ENCODE measurements around the gene ATXN1. TPM values are rescaled to one million over a fixed set of nuclear protein-coding genes. Genes with fewer than 3 reads are reported as not detected.
A peak's percentile ranks its signal among the peaks of the same experiment; 100 is the strongest.

Gene ATXN1
- total RNA-seq, 1 donor from 2014 or later, result 71.2 TPM

- no peak overlapping the region for H3K27ac ChIP-seq
- H3K36me3 ChIP-seq, result no peaks in the 10 kb centered on the region
- TF ChIP-seq CTCF (IDR thresholded peaks at IDR 0.05), result peak; percentile 80
- DNase-seq (no peak), ATAC-seq (peak; percentile 32)
- intact Hi-C loops (cut with DNase I), result no loop called here
- H3K27me3 ChIP-seq, result no peaks in the 10 kb centered on the region
- no peaks in the 10 kb centered on the region for H3K9me3 ChIP-seq
- H3K4me3 ChIP-seq, result no peak overlapping the region
- peaks cover 23% of the 10 kb centered on the region for H3K4me1 ChIP-seq
Measured at GRCh38 chr6:16316741-16317251, 444.5 kb downstream of the ATXN1 start.

GRCh38 chr6:16314296-16314695 is 447.0 kb downstream of the ATXN1 start:
- Histone ChIP-seq H3K4me1 (peaks cover 1% of the 10 kb centered on the region), H3K27ac (no peak overlapping the region), H3K27me3 (no peaks in the 10 kb centered on the region), H3K9me3 (no peaks in the 10 kb centered on the region), H3K4me3 (no peak overlapping the region), H3K36me3 (no peaks in the 10 kb centered on the region)
- intact Hi-C loops (cut with DNase I), result no loop called here
- TF ChIP-seq CTCF (IDR thresholded peaks at IDR 0.05), result no peak
- no peak for ATAC-seq
- DNase-seq, result no peak

- no peak for TF ChIP-seq CTCF (IDR thresholded peaks at IDR 0.05)
- H3K36me3 ChIP-seq, result no peaks in the 10 kb centered on the region
- DNase-seq (no peak), ATAC-seq (no peak)
- no peaks in the 10 kb centered on the region for H3K4me1 ChIP-seq
- no peaks in the 10 kb centered on the region for H3K9me3 ChIP-seq
- intact Hi-C loops (cut with DNase I), result no loop called here
- no peak overlapping the region for H3K27ac ChIP-seq
- H3K27me3 ChIP-seq, result no peaks in the 10 kb centered on the region
- H3K4me3 ChIP-seq, result no peak overlapping the region
Measured at GRCh38 chr6:16313732-16314131, 447.5 kb downstream of the ATXN1 start.

- intact Hi-C loops (cut with DNase I), result no loop called here
- no peak overlapping the region for H3K4me3 ChIP-seq
- H3K4me1 ChIP-seq, result no peaks in the 10 kb centered on the region
- TF ChIP-seq CTCF (IDR thresholded peaks at IDR 0.05), result no peak
- no peaks in the 10 kb centered on the region for H3K9me3 ChIP-seq
- ATAC-seq (no peak), DNase-seq (no peak)
- H3K27ac ChIP-seq, result no peak overlapping the region
- H3K27me3 ChIP-seq, result no peaks in the 10 kb centered on the region
- no peaks in the 10 kb centered on the region for H3K36me3 ChIP-seq
Measured at GRCh38 chr6:16311763-16312162, 449.5 kb downstream of the ATXN1 start.

GRCh38 chr6:16306334-16306733 is 454.9 kb downstream of the ATXN1 start:
- ATAC-seq, result no peak
- Histone ChIP-seq H3K27ac (no peak overlapping the region), H3K9me3 (no peaks in the 10 kb centered on the region), H3K4me1 (no peaks in the 10 kb centered on the region), H3K36me3 (peaks cover 26% of the 10 kb centered on the region), H3K27me3 (no peaks in the 10 kb centered on the region), H3K4me3 (no peak overlapping the region)
- intact Hi-C loops (cut with DNase I), result no loop called here
- no peak for TF ChIP-seq CTCF (IDR thresholded peaks at IDR 0.05)
- DNase-seq, result no peak

- TF ChIP-seq CTCF (IDR thresholded peaks at IDR 0.05), result no peak
- H3K27me3 ChIP-seq, result no peaks in the 10 kb centered on the region
- ATAC-seq (no peak), DNase-seq (no peak)
- no peak overlapping the region for H3K27ac ChIP-seq
- H3K4me3 ChIP-seq, result no peak overlapping the region
- intact Hi-C loops (cut with DNase I), result no loop called here
- H3K9me3 ChIP-seq, result no peaks in the 10 kb centered on the region
- H3K4me1 ChIP-seq, result no peaks in the 10 kb centered on the region
- peaks cover 31% of the 10 kb centered on the region for H3K36me3 ChIP-seq
Measured at GRCh38 chr6:16305788-16306187, 455.5 kb downstream of the ATXN1 start.

Data from upper lobe of right lung (tissue), 1 donor.